ENCODE results near the gene ASB10. TPM values are rescaled to one million over a fixed set of nuclear protein-coding genes. Genes with fewer than 3 reads are reported as not detected.
A peak's percentile ranks its signal among the peaks of the same experiment; 100 is the strongest.

The ASB10 gene
- total RNA-seq, 1 donor from 2014 or later, result not detected

DNA sequence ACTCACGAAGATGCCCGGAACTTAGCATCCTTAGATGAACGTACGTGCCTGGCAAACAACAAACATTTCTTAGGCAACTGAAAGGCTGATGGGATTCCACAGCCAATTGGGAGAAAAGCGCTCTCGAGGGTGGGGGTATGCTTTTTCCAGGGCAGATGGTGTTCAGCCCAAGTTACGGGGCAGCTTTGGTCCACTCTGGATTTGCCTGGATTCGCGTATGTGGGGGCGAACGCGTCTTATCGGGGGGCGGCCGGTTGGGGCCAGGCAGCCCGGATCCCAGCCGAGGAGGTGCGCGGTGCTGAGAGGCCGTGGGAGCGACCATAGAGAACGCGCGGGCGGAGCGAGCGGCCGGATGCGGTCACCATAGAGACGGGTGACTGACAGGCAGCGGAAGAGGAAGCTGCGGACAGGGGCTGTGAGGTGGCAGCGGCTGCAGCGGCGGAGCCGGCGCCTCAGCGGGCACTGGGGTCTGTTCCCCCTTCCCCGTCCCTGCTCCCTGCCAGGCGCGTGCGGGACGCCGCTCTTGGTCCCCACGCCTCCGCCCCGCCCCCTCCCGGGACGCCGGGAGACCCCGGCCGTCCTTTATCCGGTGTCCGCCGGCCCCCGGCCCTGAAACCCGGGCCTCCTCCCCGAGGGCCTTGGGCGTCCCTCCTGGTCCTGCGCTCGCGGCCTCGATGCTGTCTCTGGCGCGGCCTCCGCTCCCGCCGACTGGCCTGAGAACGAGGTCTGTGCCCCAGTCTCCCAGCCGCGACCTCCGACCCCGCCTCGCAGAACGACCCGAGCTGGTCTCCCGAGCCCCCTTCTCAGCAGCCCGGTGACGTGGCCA is 45.3 kb upstream of the ASB10 start, which contains the start of gene CHPF2:
Gene CHPF2, plus strand, starts transcription at position 393 of the 826 bp plus-strand sequence. CDS start 1,529 bp downstream, outside the sequence.
- no peak for TF ChIP-seq CTCF (IDR thresholded peaks at IDR 0.05; ENCODE audit: insufficient read depth, low read length, severe bottlenecking)
- peak within 1 kb of the TSS; percentile 90 for H3K4me3 ChIP-seq (ENCODE audit: low read depth, low read length)
- peaks cover 12% of the 10 kb centered on the region for H3K36me3 ChIP-seq (ENCODE audit: control insufficient read depth, insufficient read depth, low read length)
- DNase-seq (ENCODE audit: low read depth), result peak; percentile 79
- no peaks in the 10 kb centered on the region for H3K27me3 ChIP-seq (ENCODE audit: control insufficient read depth, insufficient read depth, low read length)
- no peak for FAIRE-seq

GRCh38 chr7:151231080-151231479 is 44.0 kb upstream of the ASB10 start:
- Histone ChIP-seq H3K4me3 (ENCODE audit: low read depth, low read length) (no peak overlapping the region), H3K36me3 (ENCODE audit: control insufficient read depth, insufficient read depth, low read length) (peaks cover 10% of the 10 kb centered on the region), H3K27me3 (ENCODE audit: control insufficient read depth, insufficient read depth, low read length) (no peaks in the 10 kb centered on the region)
- no peak for DNase-seq (ENCODE audit: low read depth)
- FAIRE-seq, result no peak
- no peak for TF ChIP-seq CTCF (IDR thresholded peaks at IDR 0.05; ENCODE audit: insufficient read depth, low read length, severe bottlenecking)

- H3K27me3 ChIP-seq (ENCODE audit: control insufficient read depth, insufficient read depth, low read length), result no peaks in the 10 kb centered on the region
- TF ChIP-seq CTCF (IDR thresholded peaks at IDR 0.05; ENCODE audit: insufficient read depth, low read length, severe bottlenecking), result no peak
- no peak for DNase-seq (ENCODE audit: low read depth)
- no peak for FAIRE-seq
- no peak overlapping the region for H3K4me3 ChIP-seq (ENCODE audit: low read depth, low read length)
- peaks cover 4% of the 10 kb centered on the region for H3K36me3 ChIP-seq (ENCODE audit: control insufficient read depth, insufficient read depth, low read length)
These were observed 42.2 kb upstream of the ASB10 start for GRCh38 chr7:151229249-151229648.

DNA sequence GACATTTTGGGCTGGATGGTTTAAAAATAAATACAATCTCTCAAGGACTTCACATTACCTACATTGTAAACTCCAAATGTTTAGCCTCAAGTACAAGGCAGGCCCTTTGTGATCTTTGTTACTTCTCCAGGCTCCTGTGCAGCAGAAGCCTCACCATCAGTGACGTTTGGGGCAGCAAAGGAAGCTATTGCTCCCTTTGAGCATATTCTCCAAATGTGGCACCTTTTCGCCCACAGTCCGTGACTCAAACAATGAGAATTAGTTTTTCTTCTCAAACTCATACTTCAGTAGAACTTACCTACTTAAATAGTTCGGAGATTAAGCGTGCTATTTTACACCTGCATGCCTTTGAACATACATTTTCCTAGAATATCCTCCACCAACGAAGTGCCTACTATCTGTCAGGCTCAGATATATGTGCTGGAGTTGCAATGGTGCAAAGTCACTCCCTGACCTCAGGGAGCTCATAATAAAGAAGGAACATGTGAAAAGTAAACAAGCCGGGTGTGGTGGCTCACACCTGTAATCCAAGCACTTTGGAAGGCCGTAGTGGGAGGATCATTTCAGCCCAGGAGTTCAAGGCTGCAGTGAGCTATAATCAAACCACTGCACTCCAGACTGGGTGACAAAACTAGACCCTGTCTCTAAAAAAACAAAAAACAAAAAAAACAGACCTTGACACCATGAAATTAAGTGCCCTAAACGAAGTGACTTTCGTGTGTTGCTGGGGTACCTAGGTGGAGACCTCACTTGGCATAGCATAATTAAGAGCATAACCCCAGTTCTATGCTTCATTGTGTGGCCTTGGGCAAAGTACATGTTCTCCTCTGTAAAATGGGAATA is 41.2 kb upstream of the ASB10 start:
- peak; percentile 7 for DNase-seq (ENCODE audit: low read depth)
- FAIRE-seq, result no peak
- Histone ChIP-seq H3K27me3 (ENCODE audit: control insufficient read depth, insufficient read depth, low read length) (no peaks in the 10 kb centered on the region), H3K36me3 (ENCODE audit: control insufficient read depth, insufficient read depth, low read length) (peaks cover 12% of the 10 kb centered on the region), H3K4me3 (ENCODE audit: low read depth, low read length) (peak overlapping the region; percentile 64)
- TF ChIP-seq CTCF (IDR thresholded peaks at IDR 0.05; ENCODE audit: insufficient read depth, low read length, severe bottlenecking), result no peak

DNA sequence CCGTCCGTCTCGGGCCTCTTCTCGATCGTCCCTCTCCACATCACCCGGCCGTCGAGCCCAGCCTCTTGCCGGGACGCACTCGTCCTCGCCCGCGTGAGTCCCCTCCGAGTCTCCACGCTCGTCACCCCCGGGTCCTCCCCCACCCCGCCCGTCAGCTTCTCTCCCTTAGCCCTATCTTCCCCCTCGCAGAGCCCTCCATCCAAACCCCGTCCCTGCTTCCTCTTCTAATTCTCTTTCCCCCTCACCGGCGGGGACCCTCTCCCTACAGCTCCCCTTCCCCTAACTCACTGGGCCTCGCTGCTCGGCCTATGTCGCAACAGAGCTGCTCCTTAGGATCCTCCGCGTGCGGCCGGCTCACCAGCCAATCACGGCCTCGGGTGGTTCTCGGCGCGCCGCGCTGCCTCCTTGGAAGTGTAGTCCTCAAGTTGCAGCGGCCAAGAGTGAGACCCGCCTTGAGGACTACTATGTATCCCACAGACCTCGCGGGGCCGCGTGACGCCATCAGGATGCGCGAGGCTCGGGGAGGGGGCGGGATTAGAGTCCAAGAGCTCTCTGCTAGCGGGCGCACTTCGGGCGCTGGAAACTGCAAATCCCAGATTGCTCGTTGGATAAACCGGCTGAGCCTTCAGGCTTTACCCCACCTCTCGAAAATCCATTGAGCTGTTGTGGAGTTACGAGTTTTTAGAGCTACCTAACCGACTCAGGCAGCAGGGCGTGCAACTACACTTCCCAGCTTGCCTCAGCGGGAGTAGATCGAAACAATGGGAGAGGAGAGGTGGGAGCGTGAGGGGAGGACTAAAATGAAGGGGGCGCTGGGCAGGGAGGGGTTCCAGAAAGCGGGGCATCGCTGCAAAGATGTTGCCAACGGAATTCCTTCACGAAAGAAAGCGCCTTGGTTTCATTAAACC is 40.1 kb upstream of the ASB10 start, which contains the start of gene ABCF2:
Gene ABCF2, minus strand, starts transcription at position 331 of the 908 bp plus-strand sequence. CDS start 747 bp downstream, outside the sequence.
- no peak for TF ChIP-seq CTCF (IDR thresholded peaks at IDR 0.05; ENCODE audit: insufficient read depth, low read length, severe bottlenecking)
- FAIRE-seq, result no peak
- Histone ChIP-seq H3K27me3 (ENCODE audit: control insufficient read depth, insufficient read depth, low read length) (no peaks in the 10 kb centered on the region), H3K4me3 (ENCODE audit: low read depth, low read length) (peak within 1 kb of the TSS; percentile 64), H3K36me3 (ENCODE audit: control insufficient read depth, insufficient read depth, low read length) (peaks cover 21% of the 10 kb centered on the region)
- DNase-seq (ENCODE audit: low read depth), result peak; percentile 95
